ENCODE data around the gene SORCS2.

GRCh38 chr4:7537853-7538400, 345.6 kb downstream of the SORCS2 start:
- TF ChIP-seq, protein P1, sequence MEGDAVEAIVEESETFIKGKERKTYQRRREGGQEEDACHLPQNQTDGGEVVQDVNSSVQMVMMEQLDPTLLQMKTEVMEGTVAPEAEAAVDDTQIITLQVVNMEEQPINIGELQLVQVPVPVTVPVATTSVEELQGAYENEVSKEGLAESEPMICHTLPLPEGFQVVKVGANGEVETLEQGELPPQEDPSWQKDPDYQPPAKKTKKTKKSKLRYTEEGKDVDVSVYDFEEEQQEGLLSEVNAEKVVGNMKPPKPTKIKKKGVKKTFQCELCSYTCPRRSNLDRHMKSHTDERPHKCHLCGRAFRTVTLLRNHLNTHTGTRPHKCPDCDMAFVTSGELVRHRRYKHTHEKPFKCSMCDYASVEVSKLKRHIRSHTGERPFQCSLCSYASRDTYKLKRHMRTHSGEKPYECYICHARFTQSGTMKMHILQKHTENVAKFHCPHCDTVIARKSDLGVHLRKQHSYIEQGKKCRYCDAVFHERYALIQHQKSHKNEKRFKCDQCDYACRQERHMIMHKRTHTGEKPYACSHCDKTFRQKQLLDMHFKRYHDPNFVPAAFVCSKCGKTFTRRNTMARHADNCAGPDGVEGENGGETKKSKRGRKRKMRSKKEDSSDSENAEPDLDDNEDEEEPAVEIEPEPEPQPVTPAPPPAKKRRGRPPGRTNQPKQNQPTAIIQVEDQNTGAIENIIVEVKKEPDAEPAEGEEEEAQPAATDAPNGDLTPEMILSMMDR (IDR thresholded peaks at IDR 0.05): no peak
- no peak for TF ChIP-seq EZH2 (IDR thresholded peaks at IDR 0.05)

Measured in neural progenitor cell (in vitro differentiated cells).